Measurements from ENCODE around the gene BAAT.
"Not testable (repeated sequence)": the region's sequence is repeated elsewhere in the genome, so short reads cannot be mapped to it uniquely, and the experiment has no call there.

Gene BAAT

GRCh38 chr9:101359679-101360078, 25.1 kb downstream of the BAAT start:
- DNase-seq = no peak

DNA sequence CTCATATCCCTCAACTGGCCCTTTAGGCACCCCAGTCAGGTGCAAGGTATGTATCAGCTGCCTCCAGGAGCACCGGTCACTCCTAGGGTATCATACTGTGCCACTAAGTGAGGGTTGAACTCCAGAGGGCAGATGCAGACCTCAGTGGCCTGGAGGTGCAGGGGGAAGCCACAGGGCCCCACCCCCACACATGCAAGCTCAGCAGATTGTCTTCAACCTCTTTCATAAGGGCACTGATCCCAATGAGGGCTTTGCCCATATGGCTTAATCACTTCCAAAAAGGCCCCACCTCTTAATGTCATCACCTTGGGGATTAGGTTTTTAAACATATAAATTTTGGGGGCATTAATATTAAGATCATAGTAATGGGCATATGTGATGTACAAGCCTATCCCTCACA, 28.2 kb downstream of the BAAT start:
- no peak for DNase-seq

DNA sequence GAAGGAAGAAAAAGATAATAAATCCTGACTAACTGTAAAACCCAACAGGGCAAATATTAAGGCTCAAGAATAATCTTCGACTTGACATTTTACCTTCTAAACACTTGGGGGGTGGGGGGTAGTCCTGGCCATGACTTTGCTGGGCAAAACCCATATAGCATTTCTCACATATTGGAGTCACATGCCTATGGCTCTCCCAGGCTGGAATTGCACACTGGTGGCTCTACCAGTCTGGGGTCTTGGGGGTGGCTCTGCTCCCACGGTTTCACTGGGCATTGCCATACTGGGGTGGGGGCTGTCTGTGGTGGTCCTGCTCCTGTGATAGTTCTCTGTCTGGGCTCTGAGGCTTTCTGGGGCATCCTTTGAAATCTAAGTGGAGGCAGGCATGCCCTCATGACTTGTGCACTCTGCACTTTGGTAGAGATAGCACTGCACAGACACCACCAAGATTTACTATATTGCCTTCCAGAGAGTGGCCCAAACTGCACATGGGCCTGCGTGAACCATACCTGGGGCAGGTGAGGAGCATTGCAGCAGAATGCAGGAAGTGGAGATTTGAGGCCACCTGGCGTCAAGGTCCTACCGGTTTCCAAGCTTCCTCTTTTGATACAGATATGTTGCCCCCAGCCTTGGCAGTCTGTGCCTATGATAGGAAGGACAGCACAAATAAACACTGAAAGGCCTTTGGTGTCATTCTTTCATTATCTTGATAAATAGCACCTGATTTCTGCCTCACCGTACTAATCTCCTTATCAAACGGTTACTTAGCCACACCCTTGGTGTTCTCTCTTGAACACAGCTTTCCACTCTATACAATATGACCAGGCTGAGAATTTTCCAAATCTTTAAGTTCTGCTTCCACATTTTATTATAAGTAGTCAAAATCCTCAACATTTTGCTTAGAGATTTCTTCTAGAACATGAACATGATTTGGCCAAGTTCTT, 29.8 kb downstream of the BAAT start:
- no peak for DNase-seq

GRCh38 chr9:101354143-101354764, 30.6 kb downstream of the BAAT start:
- no peak for DNase-seq

DNA sequence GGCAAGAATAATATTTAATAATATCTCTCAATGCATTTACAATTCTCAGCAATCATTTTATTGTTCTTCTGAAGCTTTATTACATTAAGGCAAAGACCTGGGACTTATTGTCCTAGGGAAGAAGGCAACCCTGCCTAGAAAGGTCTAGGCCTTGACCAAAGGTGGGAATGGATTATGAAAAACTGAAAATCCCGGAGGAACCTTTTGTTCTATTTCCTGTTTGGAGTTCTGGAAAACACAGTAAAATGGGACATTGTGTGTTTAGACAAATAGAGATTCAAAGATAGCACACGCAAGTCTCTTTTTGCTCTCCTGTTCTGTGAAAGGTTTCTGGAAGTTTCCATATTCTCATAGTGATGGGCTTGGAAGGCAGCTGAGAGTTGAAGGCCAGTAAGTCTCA, 31.1 kb downstream of the BAAT start:
- DNase-seq = no peak

DNA sequence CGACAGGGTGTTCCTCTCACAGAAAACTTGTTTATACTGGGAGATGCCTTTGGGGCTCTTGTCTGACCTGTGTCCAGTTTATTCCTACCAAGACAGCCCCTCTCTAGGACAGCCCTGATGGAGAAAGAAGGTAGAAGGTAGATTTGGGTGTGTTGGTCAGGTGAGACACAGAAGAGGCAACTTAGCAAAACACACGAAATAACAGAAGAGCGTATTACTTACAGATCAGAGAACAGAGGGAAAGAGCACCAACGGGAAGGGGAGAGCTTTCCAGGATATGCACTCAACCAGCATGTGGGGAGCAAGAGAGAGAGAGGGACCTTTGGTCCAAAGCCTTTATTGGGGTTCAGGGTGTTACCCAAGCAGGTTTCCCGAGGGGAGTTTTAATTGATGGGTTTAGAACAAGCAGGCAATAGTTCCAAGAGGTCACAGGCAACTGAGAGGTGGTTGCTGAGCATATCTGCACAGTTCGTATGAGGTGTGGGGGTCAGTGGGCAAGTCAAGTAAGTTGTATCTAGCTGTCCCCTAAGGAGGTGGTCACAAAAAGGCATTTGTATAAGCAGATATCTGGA, 31.8 kb downstream of the BAAT start:
- no peak for DNase-seq

GRCh38 chr9:101350285-101350684, 34.5 kb downstream of the BAAT start:
- no peak for DNase-seq

GRCh38 chr9:101342595-101342994, 42.2 kb downstream of the BAAT start:
- no peak for DNase-seq

DNA sequence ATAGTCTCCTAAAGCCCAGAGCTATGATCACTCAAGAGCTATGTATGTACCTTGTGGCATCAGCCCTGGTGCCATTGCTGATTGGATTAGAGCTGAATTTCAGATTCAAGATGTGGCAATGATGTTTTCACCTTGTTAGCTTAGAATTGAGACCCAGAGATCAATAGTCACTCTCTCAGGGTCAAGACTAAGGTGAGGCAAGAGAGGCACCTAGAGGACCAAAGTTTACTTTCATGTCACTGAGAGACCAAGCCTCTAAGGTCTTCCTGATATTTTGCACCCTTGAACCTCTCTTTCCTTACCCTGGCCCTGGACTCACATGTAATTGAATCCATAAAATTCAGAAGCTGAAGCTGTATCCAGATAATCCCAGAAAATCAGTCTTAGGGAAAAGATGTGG, 42.8 kb downstream of the BAAT start:
- DNase-seq = no peak

GRCh38 chr9:101337237-101337636, 47.6 kb downstream of the BAAT start:
- DNase-seq = no peak

GRCh38 chr9:101336091-101336490, 48.7 kb downstream of the BAAT start:
- DNase-seq = no peak

DNA sequence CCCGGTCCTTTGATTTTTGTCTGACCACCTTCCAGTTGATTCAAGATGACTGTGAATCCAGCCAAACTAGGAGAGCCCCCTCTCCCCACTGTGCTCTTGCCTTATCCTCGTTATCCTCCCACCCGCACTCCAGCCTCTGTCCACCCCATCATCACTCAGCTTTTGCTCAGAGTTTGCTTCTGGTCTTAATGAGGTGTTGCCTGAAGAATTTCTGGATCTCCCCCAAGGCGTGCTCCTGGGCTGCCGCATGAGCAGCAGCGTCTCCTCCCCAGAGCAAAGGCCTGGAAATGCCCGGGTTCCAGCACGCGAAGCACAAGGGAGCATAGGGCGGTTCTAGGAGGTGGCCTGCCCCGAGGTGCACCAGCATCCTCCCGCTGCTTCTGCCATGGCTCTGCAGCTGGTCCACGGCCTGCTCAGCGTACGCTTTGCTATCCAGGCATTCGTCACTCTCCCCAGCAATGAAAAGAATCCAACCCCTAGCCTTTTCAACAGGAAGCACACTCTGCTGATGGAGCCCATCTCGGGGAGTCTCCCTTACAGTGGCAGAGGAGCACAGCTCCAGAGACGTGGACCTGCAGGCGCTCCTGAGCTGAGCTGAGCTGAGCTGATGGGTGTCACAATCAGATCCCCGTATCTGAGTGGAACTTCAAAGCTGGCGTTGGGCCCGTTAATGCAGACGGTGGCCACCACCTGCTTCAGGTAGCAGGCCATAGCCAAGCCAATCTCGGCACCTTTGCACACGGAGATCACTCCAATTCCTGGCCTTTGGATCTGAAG, 50.7 kb downstream of the BAAT start:
- DNase-seq = no peak

DNA sequence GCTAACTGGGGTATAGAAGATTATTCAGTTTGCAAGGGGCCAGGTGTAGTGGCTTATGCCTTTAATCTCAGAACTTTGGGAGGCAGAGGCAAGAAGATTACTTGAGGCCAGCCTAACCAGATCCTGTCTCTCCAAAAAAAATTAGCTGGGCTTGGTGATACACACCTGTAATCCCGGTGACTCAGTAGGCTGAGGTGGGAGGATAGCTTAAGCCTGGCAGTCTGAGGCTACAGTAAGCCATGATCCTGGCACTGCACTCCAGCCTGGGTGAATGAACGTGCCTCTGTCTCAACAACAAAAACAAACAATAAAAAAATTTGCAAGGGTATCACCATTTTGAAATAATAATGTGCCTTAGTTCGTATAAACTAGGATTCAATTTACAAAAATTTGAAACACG, 51.3 kb downstream of the BAAT start:
- no peak for DNase-seq

DNA sequence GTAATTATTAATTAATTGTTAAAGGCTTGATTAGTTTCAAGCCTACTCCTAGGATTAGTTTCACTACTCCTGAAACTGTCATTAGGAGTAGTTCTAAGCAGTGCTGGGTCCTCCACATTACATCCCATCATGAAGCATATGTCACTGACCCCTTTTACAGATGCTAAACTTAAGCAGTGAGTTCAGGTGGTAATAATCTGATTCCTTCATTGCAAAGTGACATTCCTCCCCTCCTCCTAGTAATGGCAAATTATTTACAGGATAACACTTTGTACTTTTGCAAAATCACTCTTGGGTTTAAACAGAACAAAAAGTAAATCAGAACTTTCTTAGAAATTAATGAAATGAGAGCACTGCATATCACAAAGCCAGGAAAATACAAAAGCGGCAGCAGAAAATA, 52.4 kb downstream of the BAAT start:
- DNase-seq = no peak

GRCh38 chr9:101327422-101327909, 57.3 kb downstream of the BAAT start:
- not testable (repeated sequence) for DNase-seq

DNA sequence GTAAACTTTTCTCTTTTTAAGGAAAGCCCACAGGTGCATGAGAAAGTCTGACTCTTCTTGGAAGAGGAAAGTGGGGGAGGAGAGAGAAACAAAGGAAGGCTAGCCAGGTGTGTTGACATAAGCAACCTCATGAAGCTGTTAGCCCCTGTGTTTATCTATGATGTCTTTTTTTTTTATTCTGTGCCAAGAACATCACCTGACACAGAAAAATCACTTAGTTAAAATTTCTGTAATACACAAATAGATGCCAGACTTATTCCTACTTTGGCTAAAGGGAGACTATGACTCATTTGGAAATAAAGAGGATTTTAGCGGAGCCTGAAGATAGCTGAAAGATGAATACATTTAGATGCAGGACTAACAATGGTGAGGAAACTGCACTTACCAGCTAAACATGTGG, 58.3 kb downstream of the BAAT start:
- DNase-seq = peak; percentile 92

GRCh38 chr9:101326035-101326434, 58.8 kb downstream of the BAAT start:
- no peak for DNase-seq

- DNase-seq = no peak
Observed at GRCh38 chr9:101325053-101325452, 59.8 kb downstream of the BAAT start.

DNA sequence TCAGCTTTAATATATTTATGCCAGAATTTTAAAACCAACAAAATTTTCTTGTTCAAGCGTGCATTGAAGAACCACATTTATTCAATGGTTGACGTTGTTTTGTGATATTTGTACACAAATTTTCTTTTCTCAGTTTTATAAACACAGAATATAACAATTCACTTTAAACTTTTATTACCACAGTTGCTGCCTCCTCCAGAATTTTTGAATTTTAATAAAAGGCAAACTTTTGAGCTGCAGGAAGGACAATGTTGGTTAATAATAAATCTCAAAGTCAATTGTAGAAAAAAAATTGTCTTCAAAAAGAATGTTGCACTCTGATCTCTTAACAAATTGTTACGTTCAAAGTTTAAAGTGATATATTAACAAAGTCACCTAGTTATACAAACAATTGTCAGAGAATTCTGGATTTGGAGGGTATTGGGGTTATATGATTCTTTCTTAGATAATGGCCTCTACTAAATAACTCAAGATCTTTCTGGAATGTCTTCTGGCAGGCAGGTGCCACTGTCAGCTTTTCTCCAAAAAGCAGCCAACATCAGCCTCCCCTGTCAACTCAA, 60.5 kb downstream of the BAAT start:
- DNase-seq = no peak

DNA sequence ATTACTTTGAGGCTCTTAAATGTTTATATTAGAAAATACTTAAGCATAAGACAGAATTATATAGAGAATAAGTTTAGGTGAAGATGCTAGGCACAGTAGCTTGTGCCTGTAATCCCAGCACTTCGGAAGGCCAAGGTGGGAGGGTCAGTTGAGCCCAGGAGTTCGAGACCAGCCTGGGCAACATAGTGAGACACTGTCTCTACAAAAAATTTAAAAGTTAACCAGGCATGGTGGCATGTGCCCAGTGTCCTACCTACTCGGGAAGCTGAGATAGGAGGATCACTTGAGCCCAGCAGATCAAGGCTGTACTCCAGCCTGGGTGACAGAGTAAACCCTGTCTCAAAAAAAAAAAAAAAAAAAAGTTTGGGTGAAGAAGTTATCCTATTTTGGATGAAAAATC, 61.7 kb downstream of the BAAT start:
- DNase-seq = no peak

GRCh38 chr9:101317735-101318134, 67.1 kb downstream of the BAAT start:
- no peak for DNase-seq

- DNase-seq = no peak
Observed at GRCh38 chr9:101315112-101315450, 69.7 kb downstream of the BAAT start.

GRCh38 chr9:101312661-101313060, 72.1 kb downstream of the BAAT start:
- no peak for DNase-seq

All from NCI-H1105 treated with DMSO at 0.1 percent for 48 hours (cell line).